Mesodermal cell (in vitro differentiated cells): ENCODE results near the gene TMEM61.

ENCODE experiments used
- H3K27ac ChIP-seq: 2 replicates; pipeline ENCODE4 v1.7.0; 2013; ENCODE audit warnings: mild to moderate bottlenecking, low read depth, low read length, moderate library complexity; ENCODE audit not compliant: severe bottlenecking
- H3K36me3 ChIP-seq: 2 replicates; pipeline ENCODE4 v1.7.1; 2013; ENCODE audit warnings: mild to moderate bottlenecking, low read length, moderate library complexity; ENCODE audit not compliant: control insufficient read depth, insufficient read depth
- H3K4me1 ChIP-seq: one replicate; pipeline ENCODE4 v1.7.1; 2013; ENCODE audit warnings: mild to moderate bottlenecking, low read length; ENCODE audit not compliant: insufficient read depth, control insufficient read depth, poor library complexity, severe bottlenecking
- H3K4me3 ChIP-seq: 2 replicates; pipeline ENCODE4 v1.7.0; 2013; ENCODE audit warnings: low read length, control low read depth, mild to moderate bottlenecking; ENCODE audit not compliant: insufficient read depth, poor library complexity, severe bottlenecking; ENCODE audit errors: extremely low read depth
- H3K9me3 ChIP-seq: 2 replicates; pipeline ENCODE4 v1.7.1; 2013; ENCODE audit warnings: mild to moderate bottlenecking, low read length, moderate library complexity; ENCODE audit not compliant: control insufficient read depth
- WGBS, 2 experiments: methylation state at CpG; one replicate each; pipeline ENCODE4 v1.1.5; 2013; ENCODE audit warnings: missing lambda C conversion rate in 2 of 2; ENCODE audit not compliant: insufficient coverage in 2 of 2; 5-methylcytosine and 5-hydroxymethylcytosine counted together

The TMEM61 gene

DNA sequence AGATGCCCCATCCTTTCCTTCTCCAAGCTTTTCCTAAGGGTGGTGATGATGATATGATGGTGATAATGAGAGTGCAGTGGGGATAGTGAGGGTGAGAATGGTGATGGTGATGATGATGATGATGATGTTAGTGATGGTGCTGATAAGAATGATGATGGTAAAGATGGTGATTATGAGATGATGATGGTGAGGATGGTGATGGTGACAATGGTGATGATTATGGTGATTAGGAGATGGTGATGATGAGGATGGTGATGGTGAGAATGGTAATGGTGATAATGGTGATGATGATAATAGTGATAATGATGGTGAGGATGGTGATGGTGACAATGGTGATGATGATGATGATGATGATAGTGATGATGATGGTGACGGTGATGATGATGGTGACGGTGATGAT lies 22.3 kb downstream of the TMEM61 start:
- 83 to 88% methylated on average over 2 of the region's 2 CpGs for WGBS, 2 experiments
- no peaks in the 10 kb centered on the region for H3K36me3 ChIP-seq
- no peak overlapping the region for H3K27ac ChIP-seq
- no peaks in the 10 kb centered on the region for H3K4me1 ChIP-seq
- no peak overlapping the region for H3K4me3 ChIP-seq
- no peaks in the 10 kb centered on the region for H3K9me3 ChIP-seq

- H3K9me3 ChIP-seq: no peaks in the 10 kb centered on the region
- H3K27ac ChIP-seq: no peak overlapping the region
- WGBS, 2 experiments: 87 to 91% methylated on average over 7 to 8 of the region's 10 CpGs
- no peak overlapping the region for H3K4me3 ChIP-seq
- H3K4me1 ChIP-seq: no peaks in the 10 kb centered on the region
- H3K36me3 ChIP-seq: no peaks in the 10 kb centered on the region
Measured at GRCh38 chr1:55005351-55006140, 25.1 kb downstream of the TMEM61 start.

DNA sequence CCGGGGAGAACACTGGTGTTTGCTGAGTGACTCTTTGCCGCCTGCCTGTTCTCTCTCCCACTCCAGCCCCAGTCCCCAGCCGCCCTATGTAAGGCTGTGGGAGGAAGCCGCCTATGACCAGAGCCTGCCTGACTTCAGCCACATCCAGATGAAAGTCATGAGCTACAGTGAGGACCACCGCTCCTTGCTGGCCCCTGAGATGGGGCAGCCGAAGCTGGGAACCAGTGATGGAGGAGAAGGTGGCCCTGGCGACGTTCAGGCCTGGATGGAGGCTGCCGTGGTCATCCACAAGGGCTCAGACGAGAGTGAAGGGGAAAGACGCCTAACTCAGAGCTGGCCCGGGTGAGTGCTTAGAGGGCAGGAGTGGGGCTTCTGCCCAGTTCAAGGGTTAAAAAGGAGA lies 26.5 kb downstream of the TMEM61 start:
- H3K4me1 ChIP-seq: no peaks in the 10 kb centered on the region
- H3K4me3 ChIP-seq: no peak overlapping the region
- WGBS, 2 experiments: 91 to 94% methylated on average over 8 to 10 of the region's 12 CpGs
- H3K9me3 ChIP-seq: no peaks in the 10 kb centered on the region
- no peaks in the 10 kb centered on the region for H3K36me3 ChIP-seq
- H3K27ac ChIP-seq: no peak overlapping the region

DNA sequence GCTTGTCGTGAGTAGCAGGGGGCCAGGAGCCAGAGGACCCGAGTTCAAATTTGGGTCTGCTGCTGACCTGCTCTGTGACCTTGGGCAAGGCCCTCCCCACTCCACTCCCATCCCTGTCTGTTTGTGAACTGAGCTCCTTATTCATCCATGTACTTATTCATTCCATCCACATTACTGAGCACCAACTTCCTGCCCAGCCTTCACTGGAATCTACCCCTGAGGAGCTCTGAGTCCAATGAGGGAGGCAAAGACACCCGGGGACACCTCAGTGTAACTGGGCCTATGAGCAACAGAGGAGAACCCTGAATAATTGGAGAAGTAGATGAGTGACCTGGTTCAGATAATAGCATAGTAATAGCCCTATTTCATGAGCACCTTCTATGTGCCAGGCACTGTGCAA lies 27.2 kb downstream of the TMEM61 start:
- 72 to 92% methylated on average over 2 to 3 of the region's 3 CpGs for WGBS, 2 experiments
- Histone ChIP-seq H3K4me3 (no peak overlapping the region), H3K4me1 (no peaks in the 10 kb centered on the region), H3K27ac (no peak overlapping the region), H3K36me3 (no peaks in the 10 kb centered on the region), H3K9me3 (no peaks in the 10 kb centered on the region)

- Histone ChIP-seq H3K4me1 (no peaks in the 10 kb centered on the region), H3K4me3 (no peak overlapping the region), H3K9me3 (no peaks in the 10 kb centered on the region), H3K27ac (no peak overlapping the region), H3K36me3 (no peaks in the 10 kb centered on the region)
- 86% methylated on average over 8 of the region's 9 CpGs for WGBS, 2 experiments
Measured at GRCh38 chr1:55010194-55010886, 29.9 kb downstream of the TMEM61 start.

GRCh38 chr1:55010887-55011217 lies 30.4 kb downstream of the TMEM61 start:
- Histone ChIP-seq H3K4me3 (no peak overlapping the region), H3K36me3 (no peaks in the 10 kb centered on the region), H3K4me1 (no peaks in the 10 kb centered on the region), H3K27ac (no peak overlapping the region), H3K9me3 (no peaks in the 10 kb centered on the region)
- WGBS, 2 experiments: 50 to 93% methylated on average over 1 to 5 of the region's 7 CpGs

DNA sequence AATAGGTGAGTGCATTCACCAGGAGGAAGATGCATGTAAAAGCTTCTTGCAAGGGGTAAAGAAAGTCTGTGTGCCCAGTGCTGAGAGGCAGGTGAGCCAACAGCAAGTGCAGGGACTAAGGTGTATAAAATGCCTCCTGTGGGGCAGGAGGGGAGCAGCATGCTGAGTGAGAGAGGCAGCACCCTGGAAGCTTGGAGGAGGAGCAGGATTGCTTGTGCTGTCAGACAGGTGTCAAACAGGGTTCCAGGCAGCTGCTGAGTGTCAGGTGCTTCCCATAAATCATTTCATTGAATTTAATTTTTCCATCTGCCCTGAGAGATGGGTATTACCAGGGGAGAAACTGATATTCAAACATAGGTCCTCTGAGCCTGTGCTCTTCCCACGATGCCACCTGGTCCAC lies 32.2 kb downstream of the TMEM61 start:
- Histone ChIP-seq H3K36me3 (no peaks in the 10 kb centered on the region), H3K4me3 (no peak overlapping the region), H3K4me1 (no peaks in the 10 kb centered on the region), H3K9me3 (no peaks in the 10 kb centered on the region), H3K27ac (no peak overlapping the region)
- WGBS, 2 experiments: 86 to 100% methylated on average over 1 of the region's 1 CpG

- Histone ChIP-seq H3K9me3 (no peaks in the 10 kb centered on the region), H3K27ac (no peak overlapping the region), H3K4me3 (no peak overlapping the region), H3K36me3 (no peaks in the 10 kb centered on the region), H3K4me1 (no peaks in the 10 kb centered on the region)
- 89 to 96% methylated on average over 3 to 5 of the region's 5 CpGs for WGBS, 2 experiments
Measured at GRCh38 chr1:55015123-55015522, 34.7 kb downstream of the TMEM61 start.

- Histone ChIP-seq H3K4me3 (no peak overlapping the region), H3K9me3 (no peaks in the 10 kb centered on the region), H3K27ac (no peak overlapping the region), H3K4me1 (no peaks in the 10 kb centered on the region), H3K36me3 (no peaks in the 10 kb centered on the region)
- 85 to 86% methylated on average over 7 to 10 of the region's 12 CpGs for WGBS, 2 experiments
Measured at GRCh38 chr1:55015731-55016620, 35.5 kb downstream of the TMEM61 start.

GRCh38 chr1:55018395-55018794 lies 38.0 kb downstream of the TMEM61 start:
- WGBS, 2 experiments: 94% methylated on average over 4 of the region's 9 CpGs; no CpG with 5 or more reads in 1 of the 2 experiments
- Histone ChIP-seq H3K4me3 (no peak overlapping the region), H3K36me3 (no peaks in the 10 kb centered on the region)

More at GRCh38 chr1:55018395-55018794, 38.0 kb downstream of the TMEM61 start:
- Histone ChIP-seq H3K9me3 (no peaks in the 10 kb centered on the region), H3K4me1 (no peaks in the 10 kb centered on the region), H3K27ac (no peak overlapping the region)
